ENCODE results near the gene KCP.

The KCP gene

GRCh38 chr7:128875523-128875948 is 35.0 kb downstream of the KCP start:
- H3K4me3 ChIP-seq (ENCODE audit: low read length): no peak overlapping the region
- no peak for TF ChIP-seq ZNF274 (IDR thresholded peaks at IDR 0.05; ENCODE audit: low read depth, low read length)

GRCh38 chr7:128874140-128875031 is 36.1 kb downstream of the KCP start:
- no peak for TF ChIP-seq ZNF274 (IDR thresholded peaks at IDR 0.05; ENCODE audit: low read depth, low read length)
- H3K4me3 ChIP-seq (ENCODE audit: low read length): no peak overlapping the region

GRCh38 chr7:128873234-128873633 is 37.3 kb downstream of the KCP start:
- H3K4me3 ChIP-seq (ENCODE audit: low read length): no peak overlapping the region
- no peak for TF ChIP-seq ZNF274 (IDR thresholded peaks at IDR 0.05; ENCODE audit: low read depth, low read length)

GRCh38 chr7:128872394-128872824 is 38.1 kb downstream of the KCP start:
- no peak overlapping the region for H3K4me3 ChIP-seq (ENCODE audit: low read length)
- no peak for TF ChIP-seq ZNF274 (IDR thresholded peaks at IDR 0.05; ENCODE audit: low read depth, low read length)

GRCh38 chr7:128871050-128871449 is 39.5 kb downstream of the KCP start:
- H3K4me3 ChIP-seq (ENCODE audit: low read length): no peak overlapping the region
- TF ChIP-seq ZNF274 (IDR thresholded peaks at IDR 0.05; ENCODE audit: low read depth, low read length): no peak

- H3K4me3 ChIP-seq (ENCODE audit: low read length): peak overlapping the region; percentile 40; the same call in 1 of the 2 replicates
- no peak for TF ChIP-seq ZNF274 (IDR thresholded peaks at IDR 0.05; ENCODE audit: low read depth, low read length)
Measured at GRCh38 chr7:128869944-128870285, 40.6 kb downstream of the KCP start.

GRCh38 chr7:128869138-128869943 is 41.2 kb downstream of the KCP start:
- H3K4me3 ChIP-seq (ENCODE audit: low read length): peak overlapping the region; percentile 40; the same call in 1 of the 2 replicates
- no peak for TF ChIP-seq ZNF274 (IDR thresholded peaks at IDR 0.05; ENCODE audit: low read depth, low read length)

GRCh38 chr7:128868624-128869137 is 41.8 kb downstream of the KCP start:
- no peak overlapping the region; the same call in 1 of the 2 replicates for H3K4me3 ChIP-seq (ENCODE audit: low read length)
- TF ChIP-seq ZNF274 (IDR thresholded peaks at IDR 0.05; ENCODE audit: low read depth, low read length): no peak

- no peak overlapping the region for H3K4me3 ChIP-seq (ENCODE audit: low read length)
- no peak for TF ChIP-seq ZNF274 (IDR thresholded peaks at IDR 0.05; ENCODE audit: low read depth, low read length)
Measured at GRCh38 chr7:128867842-128868623, 42.5 kb downstream of the KCP start.

- no peak for TF ChIP-seq ZNF274 (IDR thresholded peaks at IDR 0.05; ENCODE audit: low read depth, low read length)
- no peak overlapping the region for H3K4me3 ChIP-seq (ENCODE audit: low read length)
Measured at GRCh38 chr7:128867241-128867640, 43.3 kb downstream of the KCP start.

- no peak overlapping the region for H3K4me3 ChIP-seq (ENCODE audit: low read length)
- no peak for TF ChIP-seq ZNF274 (IDR thresholded peaks at IDR 0.05; ENCODE audit: low read depth, low read length)
Measured at GRCh38 chr7:128865996-128866877, 44.3 kb downstream of the KCP start.

GRCh38 chr7:128865303-128865702 is 45.2 kb downstream of the KCP start:
- no peak for TF ChIP-seq ZNF274 (IDR thresholded peaks at IDR 0.05; ENCODE audit: low read depth, low read length)
- H3K4me3 ChIP-seq (ENCODE audit: low read length): no peak overlapping the region

- no peak for TF ChIP-seq ZNF274 (IDR thresholded peaks at IDR 0.05; ENCODE audit: low read depth, low read length)
- H3K4me3 ChIP-seq (ENCODE audit: low read length): peak overlapping the region; percentile 90
Measured at GRCh38 chr7:128863433-128863989, 47.0 kb downstream of the KCP start.
